GM10248 (cell line): Measurements from ENCODE around the gene LRRC7.

Source experiments
- CTCF ChIA-PET: fragments of 300-600 bp; sonication (Branson Sonifier 250); formaldehyde crosslinking; extraction: SDS; loops from one replicate; lab custom pipeline; 2021; ENCODE audit warnings: antibody characterized with exemption; lab: Yijun Ruan, JAX
- POLR2A ChIA-PET: fragments of 350-650 bp; sonication (Branson Sonifier 250); formaldehyde crosslinking; extraction: SDS; loops from one replicate; lab custom pipeline; 2020; ENCODE audit warnings: antibody characterized with exemption; lab: Yijun Ruan, JAX
- DNase-seq: peaks from one replicate; pipeline ENCODE4 v3.0.0; 2012; ENCODE audit errors: extremely low spot score
- TF ChIP-seq, protein P1 (sequence below): IDR thresholded peaks from 2 replicates; pipeline ENCODE4 v1.5.1; 2012; ENCODE audit warnings: mild to moderate bottlenecking, low read depth; ENCODE audit errors: extremely low read depth, missing control alignments, control extremely low read depth

Gene LRRC7

DNA sequence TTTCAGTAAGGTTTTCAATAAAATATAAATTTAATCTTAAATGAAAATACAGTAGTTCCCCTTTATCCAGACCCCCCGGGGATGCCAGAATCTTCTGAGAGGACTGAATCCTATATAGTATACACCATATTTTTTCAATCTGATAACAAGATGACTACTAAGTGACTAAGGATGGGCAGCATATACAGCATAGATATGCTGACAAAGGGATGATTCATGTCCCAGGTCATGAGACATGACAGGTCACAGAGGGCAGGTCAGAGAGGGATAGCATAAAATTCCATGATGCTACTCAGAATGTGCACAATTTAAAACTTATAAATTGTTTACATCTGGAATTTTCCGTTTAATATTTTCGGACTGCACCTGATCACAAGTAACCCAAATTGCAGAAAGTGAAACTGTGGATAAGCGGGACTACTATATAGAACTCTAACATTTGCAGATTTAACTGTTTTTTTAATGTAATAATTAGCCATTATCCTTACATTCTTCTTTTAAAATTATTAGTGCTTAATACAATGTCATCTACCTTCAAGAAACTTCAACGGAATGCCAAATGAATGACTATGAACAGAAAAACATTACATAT is 588.9 kb downstream of the LRRC7 start:
- DNase-seq: no peak
- ChIA-PET CTCF (no interaction called here), POLR2A (no interaction called here)
- TF ChIP-seq, protein P1, sequence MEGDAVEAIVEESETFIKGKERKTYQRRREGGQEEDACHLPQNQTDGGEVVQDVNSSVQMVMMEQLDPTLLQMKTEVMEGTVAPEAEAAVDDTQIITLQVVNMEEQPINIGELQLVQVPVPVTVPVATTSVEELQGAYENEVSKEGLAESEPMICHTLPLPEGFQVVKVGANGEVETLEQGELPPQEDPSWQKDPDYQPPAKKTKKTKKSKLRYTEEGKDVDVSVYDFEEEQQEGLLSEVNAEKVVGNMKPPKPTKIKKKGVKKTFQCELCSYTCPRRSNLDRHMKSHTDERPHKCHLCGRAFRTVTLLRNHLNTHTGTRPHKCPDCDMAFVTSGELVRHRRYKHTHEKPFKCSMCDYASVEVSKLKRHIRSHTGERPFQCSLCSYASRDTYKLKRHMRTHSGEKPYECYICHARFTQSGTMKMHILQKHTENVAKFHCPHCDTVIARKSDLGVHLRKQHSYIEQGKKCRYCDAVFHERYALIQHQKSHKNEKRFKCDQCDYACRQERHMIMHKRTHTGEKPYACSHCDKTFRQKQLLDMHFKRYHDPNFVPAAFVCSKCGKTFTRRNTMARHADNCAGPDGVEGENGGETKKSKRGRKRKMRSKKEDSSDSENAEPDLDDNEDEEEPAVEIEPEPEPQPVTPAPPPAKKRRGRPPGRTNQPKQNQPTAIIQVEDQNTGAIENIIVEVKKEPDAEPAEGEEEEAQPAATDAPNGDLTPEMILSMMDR: no peak

DNA sequence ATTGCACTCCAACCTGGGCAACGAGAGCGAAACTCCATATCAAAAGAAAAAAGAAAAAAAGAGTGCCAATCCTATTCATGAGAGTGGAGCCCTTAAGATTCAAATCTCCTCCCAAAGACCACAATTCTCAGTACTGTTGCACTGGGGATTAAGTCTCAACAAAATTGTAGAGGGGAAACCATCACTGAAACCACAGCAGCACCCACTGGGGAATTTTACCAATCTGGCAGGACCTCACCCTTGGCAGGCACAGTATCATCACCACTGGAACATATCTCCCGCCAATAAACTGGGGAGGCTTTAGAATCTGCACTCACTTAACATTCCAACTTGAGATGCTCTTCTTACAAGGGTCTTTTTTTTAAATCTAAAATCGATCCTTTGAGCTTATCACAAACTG is 596.6 kb downstream of the LRRC7 start:
- TF ChIP-seq, protein P1: no peak
- ChIA-PET CTCF (interaction anchor here (1.3 kb wide), 1 partner anchor 14 kb away, joined by 4 read pairs; no protein-coding TSS in a partner anchor), POLR2A (no interaction called here)
- no peak for DNase-seq

DNA sequence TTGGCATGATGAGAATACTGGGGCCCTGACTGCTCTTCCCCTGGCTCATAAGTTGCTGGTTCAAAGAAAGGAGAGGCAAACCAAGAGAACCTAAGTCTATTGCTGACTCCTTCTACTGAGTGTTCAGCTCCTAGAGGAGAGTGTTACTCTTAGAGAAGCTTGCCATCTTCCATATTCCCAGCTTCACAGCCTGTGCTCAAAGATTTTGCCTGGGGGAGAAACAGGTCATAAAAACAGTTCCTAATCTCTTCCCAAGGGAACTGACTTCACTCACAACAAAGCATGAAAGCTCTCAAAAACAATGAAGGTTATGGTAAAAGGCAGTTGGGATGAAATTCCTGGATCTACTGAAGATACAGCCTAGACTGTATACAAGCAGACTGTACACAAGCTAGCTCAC is 600.6 kb downstream of the LRRC7 start:
- ChIA-PET CTCF (interaction anchor here (0.8 to 1.2 kb wide), 4 partner anchors 9 to 25 kb away, joined by 3 to 4 read pairs (median 3); no protein-coding TSS in a partner anchor), POLR2A (no interaction called here)
- TF ChIP-seq, protein P1: no peak
- no peak for DNase-seq

DNA sequence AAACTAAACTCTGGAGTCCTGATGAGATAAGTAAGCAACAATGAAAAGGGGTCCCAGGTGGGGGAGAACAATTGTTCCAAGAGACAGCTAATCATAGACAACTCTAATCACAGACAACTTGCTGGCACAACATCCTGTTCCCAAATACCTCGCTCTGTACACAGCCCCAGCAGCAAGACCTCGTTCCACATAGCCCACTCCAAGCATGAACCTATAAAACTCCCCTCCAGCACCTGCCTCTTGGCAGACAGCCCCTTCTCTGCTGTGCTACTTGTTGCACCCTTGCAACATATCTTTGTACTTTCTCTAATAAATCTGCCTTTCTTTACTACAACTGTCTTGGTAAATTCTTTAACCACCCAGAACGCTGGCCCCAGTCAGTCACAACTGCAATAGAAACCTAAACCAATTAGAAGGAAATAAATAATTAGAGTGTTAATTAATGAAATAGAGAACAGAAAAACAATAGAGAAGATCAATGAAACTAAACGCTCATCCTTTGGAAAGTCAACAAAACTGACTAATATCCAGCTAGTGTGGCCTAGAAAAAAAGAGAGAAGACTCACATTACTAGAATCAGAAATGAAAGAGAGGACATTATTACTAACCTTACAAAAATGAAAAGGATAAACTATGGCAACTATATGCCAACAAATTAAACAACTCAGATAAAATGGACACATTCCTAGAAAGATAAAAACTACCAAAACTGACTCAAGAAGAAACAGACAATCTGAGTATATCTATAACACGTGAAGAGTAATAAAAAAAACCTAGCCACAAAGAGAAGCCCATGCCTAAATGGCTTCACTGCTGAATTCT is 601.5 kb downstream of the LRRC7 start:
- TF ChIP-seq, protein P1: no peak
- POLR2A ChIA-PET: no interaction called here
- DNase-seq: no peak
- CTCF ChIA-PET: interaction anchor here (0.8 to 1.2 kb wide), 3 partner anchors 8 to 20 kb away, joined by 3 to 4 read pairs (median 3); no protein-coding TSS in a partner anchor

DNA sequence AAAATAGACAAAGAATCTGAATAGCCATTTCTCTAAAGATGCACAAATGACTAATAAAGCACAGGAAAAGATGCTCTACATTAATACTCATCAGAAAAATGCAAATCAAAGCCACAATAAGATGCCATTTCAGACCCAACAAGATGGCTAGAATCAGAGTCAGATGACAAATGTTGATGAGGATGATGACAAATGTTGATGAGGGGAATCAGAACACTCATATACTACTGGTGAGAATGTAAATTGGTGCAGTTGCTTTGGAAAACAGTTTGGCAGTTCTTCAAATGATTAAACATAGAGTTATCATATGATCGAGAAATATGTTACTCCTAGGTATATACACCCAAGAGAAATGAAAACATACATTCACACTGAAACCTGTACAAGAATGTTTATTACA is 603.8 kb downstream of the LRRC7 start:
- ChIA-PET POLR2A (no interaction called here), CTCF (no interaction called here)
- TF ChIP-seq, protein P1: no peak
- no peak for DNase-seq
